ENCODE measurements around the gene TTLL10. TPM values are rescaled to one million over a fixed set of nuclear protein-coding genes. Genes with fewer than 3 reads are reported as not detected.
"Not testable (repeated sequence)": the region's sequence is repeated elsewhere in the genome, so short reads cannot be mapped to it uniquely, and the experiment has no call there.

TTLL10 gene
- total RNA-seq, 1 donor from 2014 or later, result 0.47 TPM

DNA sequence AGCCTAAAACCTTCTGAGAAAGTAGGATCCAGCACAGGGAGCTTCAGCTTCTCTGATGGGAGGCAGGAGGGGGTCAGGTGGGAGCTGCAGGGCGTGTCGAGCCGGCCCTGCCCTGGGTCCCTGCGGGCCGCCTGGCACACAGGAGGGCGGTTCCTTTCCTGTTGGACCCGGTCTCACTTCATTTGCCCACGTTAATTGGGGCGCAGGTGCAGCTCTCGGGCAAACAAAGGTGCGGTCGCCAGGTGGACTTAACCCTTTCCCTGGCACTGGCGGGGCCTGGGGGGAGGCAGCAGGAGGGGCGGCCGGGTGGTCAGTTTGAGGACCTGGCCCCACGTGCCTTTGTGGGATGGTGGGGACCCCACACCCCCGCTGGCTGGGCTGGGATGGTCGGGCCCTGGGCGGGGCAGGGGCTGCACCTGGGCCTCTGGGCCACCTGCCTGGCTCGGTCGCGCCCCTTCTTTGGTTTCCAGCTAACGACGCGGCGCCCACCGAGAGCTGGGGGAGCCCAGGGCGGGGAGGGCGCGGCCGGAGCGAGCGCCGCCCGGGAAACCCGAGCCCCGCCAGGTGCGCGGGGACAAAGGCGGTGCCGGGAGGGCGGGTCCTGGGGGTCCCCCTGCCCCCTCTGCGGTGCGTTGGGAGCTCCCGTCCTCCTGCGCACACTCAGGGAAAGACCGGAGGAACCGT, 37.0 kb upstream of the TTLL10 start:
- no peak for DNase-seq (ENCODE audit: low spot score in 2 of 2, unreplicated experiment in 2 of 2)
- Mint-ChIP-seq H3K4me3 (no peak overlapping the region), H3K9me3 (no peaks in the 10 kb centered on the region), H3K27me3 (ENCODE audit: low read depth) (peaks cover 15% of the 10 kb centered on the region), H3K27ac (no peak overlapping the region), H3K36me3 (no peaks in the 10 kb centered on the region), H3K4me1 (peaks cover 8% of the 10 kb centered on the region)
- TF ChIP-seq, protein P1, sequence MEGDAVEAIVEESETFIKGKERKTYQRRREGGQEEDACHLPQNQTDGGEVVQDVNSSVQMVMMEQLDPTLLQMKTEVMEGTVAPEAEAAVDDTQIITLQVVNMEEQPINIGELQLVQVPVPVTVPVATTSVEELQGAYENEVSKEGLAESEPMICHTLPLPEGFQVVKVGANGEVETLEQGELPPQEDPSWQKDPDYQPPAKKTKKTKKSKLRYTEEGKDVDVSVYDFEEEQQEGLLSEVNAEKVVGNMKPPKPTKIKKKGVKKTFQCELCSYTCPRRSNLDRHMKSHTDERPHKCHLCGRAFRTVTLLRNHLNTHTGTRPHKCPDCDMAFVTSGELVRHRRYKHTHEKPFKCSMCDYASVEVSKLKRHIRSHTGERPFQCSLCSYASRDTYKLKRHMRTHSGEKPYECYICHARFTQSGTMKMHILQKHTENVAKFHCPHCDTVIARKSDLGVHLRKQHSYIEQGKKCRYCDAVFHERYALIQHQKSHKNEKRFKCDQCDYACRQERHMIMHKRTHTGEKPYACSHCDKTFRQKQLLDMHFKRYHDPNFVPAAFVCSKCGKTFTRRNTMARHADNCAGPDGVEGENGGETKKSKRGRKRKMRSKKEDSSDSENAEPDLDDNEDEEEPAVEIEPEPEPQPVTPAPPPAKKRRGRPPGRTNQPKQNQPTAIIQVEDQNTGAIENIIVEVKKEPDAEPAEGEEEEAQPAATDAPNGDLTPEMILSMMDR (IDR thresholded peaks at IDR 0.05; ENCODE audit: unreplicated experiment), result no peak

DNA sequence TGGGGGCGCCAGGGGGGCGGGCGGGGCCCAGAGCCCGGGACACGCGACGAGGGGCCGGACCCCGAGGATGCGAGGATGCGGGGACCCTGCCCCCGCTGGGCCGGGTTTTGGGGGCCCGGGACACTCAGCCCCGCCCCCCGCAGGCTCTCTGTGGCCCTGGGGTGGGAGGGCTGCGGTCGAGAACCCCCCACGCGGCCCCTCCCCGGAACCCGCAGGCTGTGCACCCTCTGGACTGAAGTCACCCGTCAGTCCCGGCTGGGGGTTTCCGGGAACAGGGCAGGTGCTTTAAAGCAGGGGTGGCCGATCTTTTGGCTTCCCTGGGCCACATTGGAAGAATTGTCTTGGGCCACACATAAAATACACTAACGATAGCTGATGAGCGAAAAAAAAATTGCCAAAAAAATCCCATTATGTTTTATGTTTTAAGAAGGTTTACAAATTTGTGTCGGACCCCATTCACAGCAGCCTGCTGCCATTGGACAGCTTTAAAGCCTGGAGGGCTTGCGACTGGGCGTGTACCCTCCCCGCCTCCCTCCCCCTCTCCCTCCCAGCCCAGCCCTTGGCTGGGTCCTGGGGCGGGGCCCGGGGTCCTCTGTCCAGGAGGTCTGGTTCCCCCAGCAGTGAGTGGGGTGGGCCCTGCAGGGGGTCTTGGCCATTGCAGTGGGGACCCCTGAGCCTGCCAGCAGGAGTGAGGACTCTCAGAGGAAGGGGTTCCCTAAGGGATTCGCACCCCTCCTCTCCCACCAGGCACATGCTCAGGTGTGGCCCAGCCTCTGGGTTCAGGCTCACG, 36.2 kb upstream of the TTLL10 start:
- H3K27me3 Mint-ChIP-seq (ENCODE audit: low read depth), result peaks cover 15% of the 10 kb centered on the region
- TF ChIP-seq, protein P1 (IDR thresholded peaks at IDR 0.05; ENCODE audit: unreplicated experiment), result no peak
- peaks cover 6% of the 10 kb centered on the region for H3K4me1 Mint-ChIP-seq
- H3K4me3 Mint-ChIP-seq, result no peak overlapping the region
- H3K27ac Mint-ChIP-seq, result no peak overlapping the region
- no peak for DNase-seq (ENCODE audit: low spot score in 2 of 2, unreplicated experiment in 2 of 2)
- no peaks in the 10 kb centered on the region for H3K36me3 Mint-ChIP-seq
- H3K9me3 Mint-ChIP-seq, result no peaks in the 10 kb centered on the region

DNA sequence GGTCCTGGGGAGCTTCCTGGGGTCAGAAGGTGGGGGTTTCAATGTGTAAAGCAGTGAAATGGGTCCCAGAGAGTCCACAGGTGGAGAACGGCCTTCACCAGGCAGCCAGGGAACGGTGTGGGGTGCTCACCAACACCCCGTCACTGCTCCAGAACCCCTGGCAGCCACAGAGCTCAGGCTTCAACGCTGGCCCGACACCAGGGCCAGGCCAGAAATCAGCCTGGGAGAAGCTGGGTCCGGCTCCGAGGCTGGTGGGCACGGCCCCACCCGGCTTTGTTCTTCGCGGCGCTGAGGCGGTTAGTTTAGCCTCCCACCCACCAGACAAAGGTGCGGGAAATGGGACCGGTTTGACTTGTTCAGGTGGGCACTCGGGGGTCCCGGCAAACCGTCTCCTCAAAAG, 33.0 kb upstream of the TTLL10 start:
- Mint-ChIP-seq H3K4me3 (no peak overlapping the region), H3K27ac (no peak overlapping the region), H3K9me3 (no peaks in the 10 kb centered on the region), H3K4me1 (peaks cover 7% of the 10 kb centered on the region), H3K27me3 (ENCODE audit: low read depth) (peaks cover 15% of the 10 kb centered on the region), H3K36me3 (no peaks in the 10 kb centered on the region)
- TF ChIP-seq, protein P1 (IDR thresholded peaks at IDR 0.05; ENCODE audit: unreplicated experiment), result no peak
- no peak for DNase-seq (ENCODE audit: low spot score in 2 of 2, unreplicated experiment in 2 of 2)

DNA sequence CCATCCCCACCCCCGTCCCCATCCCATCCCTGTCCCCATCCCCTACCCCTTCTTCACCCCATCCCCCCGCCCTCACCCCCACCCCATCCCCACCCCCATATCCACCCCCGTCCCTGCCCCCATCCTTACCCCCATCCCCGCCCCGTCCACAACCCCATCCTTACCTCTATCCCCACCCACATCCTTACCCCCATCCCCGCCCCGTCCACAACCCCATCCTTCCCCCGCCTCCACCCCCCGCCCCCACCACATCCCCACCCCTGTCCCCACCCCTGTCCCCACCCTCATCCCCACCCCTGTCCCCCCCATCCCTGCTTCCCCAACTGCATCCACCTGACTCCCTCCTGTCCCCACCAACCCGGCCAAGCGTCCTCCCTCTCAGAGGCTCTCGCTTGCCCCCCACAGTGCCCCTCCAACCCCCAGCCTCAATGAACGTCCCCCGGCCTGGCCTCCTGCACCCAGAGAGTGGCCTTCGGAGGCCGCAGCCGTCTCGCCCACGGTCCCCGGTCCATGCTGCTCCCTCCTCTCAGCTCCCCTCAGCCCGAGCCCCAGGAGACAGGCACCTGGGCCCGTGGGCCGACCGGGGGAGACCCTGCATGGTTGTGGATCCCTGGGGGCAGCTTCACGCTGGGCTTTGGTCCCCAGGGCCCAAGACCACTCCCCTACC, 32.3 kb upstream of the TTLL10 start:
- Mint-ChIP-seq H3K4me3 (no peak overlapping the region), H3K9me3 (no peaks in the 10 kb centered on the region), H3K27me3 (ENCODE audit: low read depth) (peaks cover 11% of the 10 kb centered on the region), H3K36me3 (no peaks in the 10 kb centered on the region), H3K27ac (no peak overlapping the region), H3K4me1 (peaks cover 7% of the 10 kb centered on the region)
- TF ChIP-seq, protein P1 (IDR thresholded peaks at IDR 0.05; ENCODE audit: unreplicated experiment), result no peak
- no peak for DNase-seq (ENCODE audit: low spot score in 2 of 2, unreplicated experiment in 2 of 2)

DNA sequence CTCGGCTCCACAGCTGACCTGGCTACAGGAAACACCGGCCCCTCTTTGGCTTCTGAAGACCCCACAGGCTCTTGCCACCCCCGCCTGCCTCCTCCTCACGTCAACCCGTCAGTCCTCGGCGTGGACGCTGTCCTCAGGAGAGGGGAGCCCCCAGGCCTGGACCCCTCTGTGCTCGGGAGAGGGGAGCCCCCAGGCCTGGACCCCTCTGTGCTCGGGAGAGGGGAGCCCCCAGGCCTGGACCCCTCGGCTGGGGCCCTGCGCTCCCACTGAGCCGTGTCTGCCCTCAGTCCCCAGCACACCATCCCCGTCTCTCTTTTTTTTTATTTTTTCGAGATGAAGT, 31.8 kb upstream of the TTLL10 start:
- Mint-ChIP-seq H3K4me3 (no peak overlapping the region), H3K4me1 (peaks cover 7% of the 10 kb centered on the region), H3K27me3 (ENCODE audit: low read depth) (peaks cover 9% of the 10 kb centered on the region), H3K36me3 (no peaks in the 10 kb centered on the region), H3K27ac (no peak overlapping the region), H3K9me3 (no peaks in the 10 kb centered on the region)
- TF ChIP-seq, protein P1 (IDR thresholded peaks at IDR 0.05; ENCODE audit: unreplicated experiment), result no peak
- DNase-seq (ENCODE audit: low spot score in 2 of 2, unreplicated experiment in 2 of 2), result no peak

DNA sequence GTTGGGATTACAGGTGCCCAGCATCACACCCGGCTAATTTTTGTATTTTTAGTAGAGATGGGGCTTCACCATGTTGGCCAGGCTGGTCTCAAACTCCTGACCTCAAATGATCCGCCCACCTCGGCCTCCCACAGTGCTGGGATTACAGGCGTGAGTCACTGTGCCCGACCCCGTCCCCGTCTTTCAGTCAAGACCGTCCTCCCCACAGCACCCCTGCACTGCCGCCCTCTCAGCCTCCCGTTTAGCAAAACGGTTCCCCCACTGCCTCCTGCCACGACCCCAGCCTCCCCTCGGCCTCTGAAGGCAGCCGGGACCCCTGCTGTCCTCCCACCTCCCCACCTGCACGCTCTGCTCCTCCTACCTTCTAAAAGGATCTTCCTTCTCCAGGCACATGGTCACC, 31.3 kb upstream of the TTLL10 start:
- not testable (repeated sequence) for H3K9me3 Mint-ChIP-seq; H3K4me1 Mint-ChIP-seq; DNase-seq (ENCODE audit: low spot score in 2 of 2, unreplicated experiment in 2 of 2); H3K4me3 Mint-ChIP-seq; H3K36me3 Mint-ChIP-seq; H3K27me3 Mint-ChIP-seq (ENCODE audit: low read depth); H3K27ac Mint-ChIP-seq

All from mesothelial cell of epicardium (in vitro differentiated cells).